OCI-LY7 (cell line): ENCODE results near the gene MUL1. TPM values are rescaled to one million over a fixed set of nuclear protein-coding genes. Genes with fewer than 3 reads are reported as not detected.

Experiments used
- BruUV-seq: library from RNA; stranded (reverse); fragments of 400-500 nt; replicated peaks from 2 replicates; lab custom pipeline; 2021; lab: Mats Ljungman, UMichigan
- CTCF ChIA-PET: fragments of 300-600 bp; sonication (Branson Sonifier 250); formaldehyde crosslinking; loops from one replicate; lab custom pipeline; 2022; ENCODE audit warnings: antibody characterized with exemption; ENCODE audit not compliant: unreplicated experiment; lab: Charles Lee
- POLR2A ChIA-PET: fragments of 300-600 bp; sonication (Branson Sonifier 250); formaldehyde crosslinking; loops from one replicate; lab custom pipeline; 2022; ENCODE audit warnings: antibody characterized with exemption; lab: Charles Lee
- DNase-seq: peaks from one replicate; pipeline ENCODE4 v3.0.0-alpha.2; 2015; ENCODE audit warnings: low spot score
- H2AFZ ChIP-seq: fragments of 200-600 bp; sonication (generic), shearing (Covaris generic); 2 replicates; pipeline ENCODE4 v1.6.1; 2014; ENCODE audit warnings: mild to moderate bottlenecking, antibody characterized with exemption, low read length, moderate library complexity
- H3K27ac ChIP-seq: fragments of 200-600 bp; sonication (generic); 2 replicates; pipeline ENCODE4 v1.5.1; 2014; ENCODE audit warnings: mixed run types, low read depth, mild to moderate bottlenecking, moderate library complexity, low read length, inconsistent platforms; ENCODE audit not compliant: poor library complexity, severe bottlenecking
- H3K36me3 ChIP-seq: fragments of 200-600 bp; sonication (generic); 2 replicates; pipeline ENCODE4 v1.6.1; 2014; ENCODE audit warnings: mild to moderate bottlenecking, antibody characterized with exemption, low read length, moderate library complexity, mixed read lengths; ENCODE audit not compliant: insufficient read depth
- H3K4me1 ChIP-seq: fragments of 200-600 bp; sonication (generic); 2 replicates; pipeline ENCODE4 v1.5.1; 2014; ENCODE audit warnings: mild to moderate bottlenecking, low read length; ENCODE audit not compliant: insufficient read depth, poor library complexity, severe bottlenecking
- H3K4me2 ChIP-seq: fragments of 200-600 bp; sonication (generic); 2 replicates; pipeline ENCODE4 v1.6.1; 2014; ENCODE audit warnings: mild to moderate bottlenecking, low read length
- H3K4me3 ChIP-seq: fragments of 200-600 bp; sonication (generic); 2 replicates; pipeline ENCODE4 v1.5.1; 2014; ENCODE audit warnings: mild to moderate bottlenecking, low read depth, low read length; ENCODE audit not compliant: poor library complexity, severe bottlenecking
- H3K79me2 ChIP-seq: fragments of 200-600 bp; sonication (generic); 2 replicates; pipeline ENCODE4 v1.6.1; 2016; ENCODE audit warnings: low read depth, mild to moderate bottlenecking, low read length, moderate library complexity, mixed read lengths; ENCODE audit not compliant: insufficient read depth
- H3K9me2 ChIP-seq: fragments of 200-600 bp; sonication (generic); 2 replicates; pipeline ENCODE4 v1.6.1; 2016; ENCODE audit warnings: mild to moderate bottlenecking, low read length, mixed read lengths; ENCODE audit not compliant: insufficient read depth
- H3K9me3 ChIP-seq: fragments of 200-600 bp; sonication (generic); 2 replicates; pipeline ENCODE4 v1.6.1; 2014; ENCODE audit warnings: mild to moderate bottlenecking, mixed run types, low read length, mixed read lengths
- H4K20me1 ChIP-seq: fragments of 200-600 bp; sonication (generic); 2 replicates; pipeline ENCODE4 v1.6.1; 2014; ENCODE audit warnings: mild to moderate bottlenecking, antibody characterized with exemption, low read length, moderate library complexity, mixed read lengths; ENCODE audit not compliant: insufficient read depth
- EZH2phosphoT487 ChIP-seq: fragments of 200-600 bp; sonication (generic); IDR thresholded peaks from 2 replicates; pipeline ENCODE4 v1.6.1; 2018; ENCODE audit warnings: low read depth, borderline replicate concordance, mild to moderate bottlenecking, mixed run types, antibody characterized with exemption, low read length, moderate library complexity, mixed read lengths
- intact Hi-C: fragments of 100-400 bp; cut with micrococcal nuclease; formaldehyde crosslinking; loops from one replicate; pipeline ENCODE4 v1.10.0; 2022; ENCODE audit not compliant: unreplicated experiment
- total RNA-seq, 2 experiments: library from RNA; depleted of rRNA in 1 of 2; stranded (reverse); fragments of >200 nt in 1 of 2; shearing (Covaris generic) in 1 of 2; gene quantifications; 2 replicates each; pipeline ENCODE4 v1.2.3, GENCODE V29; 2014 to 2022
- TF ChIP-seq, protein P1 (sequence below): fragments of 200-600 bp; sonication (generic); conservative IDR thresholded peaks from 2 replicates; pipeline ENCODE4 v1.5.1; 2014; ENCODE audit warnings: mild to moderate bottlenecking, antibody characterized with exemption, low read length, moderate library complexity, mixed read lengths

Gene MUL1
- total RNA-seq, 2 experiments from 2014 or later, result 16.3 to 25.2 TPM

- intact Hi-C loops, result loop anchor here (1.0 to 5.0 kb wide), 6 partner anchors 62 to 575 kb away; no protein-coding TSS in a partner anchor
- Histone ChIP-seq H3K9me2 (no peaks in the 10 kb centered on the region), H4K20me1 (no peaks in the 10 kb centered on the region), H3K79me2 (no peaks in the 10 kb centered on the region), H3K4me2 (peak overlapping the region; percentile 42), H3K4me3 (no peak overlapping the region), H2AFZ (peak overlapping the region; percentile 17; the same call in 1 of the 2 replicates), H3K4me1 (peaks cover 21% of the 10 kb centered on the region), H3K9me3 (no peaks in the 10 kb centered on the region), H3K27ac (no peak overlapping the region), H3K36me3 (peaks cover 5% of the 10 kb centered on the region; the same call in 1 of the 2 replicates)
- DNase-seq, result no peak
- no TSS peak for BruUV-seq
- TF ChIP-seq, protein P1, sequence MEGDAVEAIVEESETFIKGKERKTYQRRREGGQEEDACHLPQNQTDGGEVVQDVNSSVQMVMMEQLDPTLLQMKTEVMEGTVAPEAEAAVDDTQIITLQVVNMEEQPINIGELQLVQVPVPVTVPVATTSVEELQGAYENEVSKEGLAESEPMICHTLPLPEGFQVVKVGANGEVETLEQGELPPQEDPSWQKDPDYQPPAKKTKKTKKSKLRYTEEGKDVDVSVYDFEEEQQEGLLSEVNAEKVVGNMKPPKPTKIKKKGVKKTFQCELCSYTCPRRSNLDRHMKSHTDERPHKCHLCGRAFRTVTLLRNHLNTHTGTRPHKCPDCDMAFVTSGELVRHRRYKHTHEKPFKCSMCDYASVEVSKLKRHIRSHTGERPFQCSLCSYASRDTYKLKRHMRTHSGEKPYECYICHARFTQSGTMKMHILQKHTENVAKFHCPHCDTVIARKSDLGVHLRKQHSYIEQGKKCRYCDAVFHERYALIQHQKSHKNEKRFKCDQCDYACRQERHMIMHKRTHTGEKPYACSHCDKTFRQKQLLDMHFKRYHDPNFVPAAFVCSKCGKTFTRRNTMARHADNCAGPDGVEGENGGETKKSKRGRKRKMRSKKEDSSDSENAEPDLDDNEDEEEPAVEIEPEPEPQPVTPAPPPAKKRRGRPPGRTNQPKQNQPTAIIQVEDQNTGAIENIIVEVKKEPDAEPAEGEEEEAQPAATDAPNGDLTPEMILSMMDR, result no peak
- TF ChIP-seq EZH2phosphoT487, result no peak
- ChIA-PET CTCF (interaction anchor here (1.7 kb wide), 1 partner anchor 280 kb away, joined by 5 read pairs; no protein-coding TSS in a partner anchor), POLR2A (interaction anchor here (0.7 to 2.0 kb wide), 2 partner anchors 278 to 280 kb away, joined by 3 to 8 read pairs; no protein-coding TSS in a partner anchor)
Measured at GRCh38 chr1:20492751-20493150, 15.2 kb downstream of the MUL1 start.

GRCh38 chr1:20491866-20492265 lies 16.1 kb downstream of the MUL1 start:
- no peak for DNase-seq
- no TSS peak for BruUV-seq
- H3K4me3 ChIP-seq, result no peak overlapping the region
- TF ChIP-seq, protein P1, result 0 out of 2 replicates have a peak, but pooled peaks have one; percentile 22
- no peak for TF ChIP-seq EZH2phosphoT487
- H2AFZ ChIP-seq, result no peak overlapping the region
- ChIA-PET POLR2A (interaction anchor here (0.5 kb wide), 1 partner anchor 133 kb away, joined by 3 read pairs; no protein-coding TSS in a partner anchor), CTCF (interaction anchor here (1.7 kb wide), 1 partner anchor 279 kb away, joined by 5 read pairs; no protein-coding TSS in a partner anchor)
- H3K79me2 ChIP-seq, result no peaks in the 10 kb centered on the region
- H3K9me3 ChIP-seq, result no peaks in the 10 kb centered on the region
- H4K20me1 ChIP-seq, result no peaks in the 10 kb centered on the region
- intact Hi-C loops, result loop anchor here (2.0 to 5.0 kb wide), 3 partner anchors 61 to 575 kb away; no protein-coding TSS in a partner anchor
- H3K36me3 ChIP-seq, result no peaks in the 10 kb centered on the region
- no peak overlapping the region for H3K4me2 ChIP-seq
- H3K4me1 ChIP-seq, result peaks cover 21% of the 10 kb centered on the region
- no peaks in the 10 kb centered on the region for H3K9me2 ChIP-seq
- no peak overlapping the region for H3K27ac ChIP-seq

- H3K9me3 ChIP-seq, result no peaks in the 10 kb centered on the region
- peaks cover 21% of the 10 kb centered on the region for H3K4me1 ChIP-seq
- H3K4me3 ChIP-seq, result no peak overlapping the region
- no TSS peak for BruUV-seq
- H3K9me2 ChIP-seq, result no peaks in the 10 kb centered on the region
- no peak overlapping the region for H3K27ac ChIP-seq
- no peak for TF ChIP-seq EZH2phosphoT487
- TF ChIP-seq, protein P1, result no peak
- no peaks in the 10 kb centered on the region for H4K20me1 ChIP-seq
- H3K79me2 ChIP-seq, result no peaks in the 10 kb centered on the region
- H3K4me2 ChIP-seq, result no peak overlapping the region
- H2AFZ ChIP-seq, result no peak overlapping the region
- POLR2A ChIA-PET, result no interaction called here
- intact Hi-C loops, result loop anchor here (5.0 kb wide), 1 partner anchor 574 kb away; no protein-coding TSS in a partner anchor
- no peaks in the 10 kb centered on the region for H3K36me3 ChIP-seq
- no peak for DNase-seq
- CTCF ChIA-PET, result no interaction called here
Measured at GRCh38 chr1:20491178-20491577, 16.8 kb downstream of the MUL1 start.
